K562 (cell line): ENCODE results near the gene STK31. TPM values are rescaled to one million over a fixed set of nuclear protein-coding genes. Genes with fewer than 3 reads are reported as not detected.

Experiments used
- ATAC-seq: fragments of 200-7000 bp; cut with Tn5 transposase; 3 replicates; pipeline ENCODE4 v1.9.1; 2020; ENCODE audit warnings: moderate library complexity
- BruUV-seq: library from RNA; stranded (reverse); fragments of 400-500 nt; replicated peaks from 2 replicates; lab custom pipeline; 2021; lab: Mats Ljungman, UMichigan
- CTCF ChIA-PET: fragments of 300-600 bp; formaldehyde crosslinking; extraction: SDS; loops from one replicate; lab custom pipeline; 2021; ENCODE audit warnings: low intra/inter-chr PET ratio; lab: Yijun Ruan, JAX
- POLR2A ChIA-PET: fragments of 300-600, 350-650 bp; sonication (Branson Sonifier 250); formaldehyde crosslinking; extraction: SDS; loops from one replicate; lab custom pipeline; 2021; ENCODE audit warnings: antibody characterized with exemption, inconsistent platforms; lab: Yijun Ruan, JAX
- DNase-seq, 4 experiments: peaks; one replicate each; pipeline versions ENCODE4 v3.0.0 to v3.0.0-alpha.2; 2011 to 2018; ENCODE audit warnings: low spot score in 3 of 4, mixed read lengths in 3 of 4; ENCODE audit errors: extremely low read depth in 1 of 4
- FAIRE-seq: peaks from 2 replicates; lab custom pipeline; 2011; peaks lifted over from hg19 to GRCh38; lab: Jason Lieb, UNC
- H2AFZ ChIP-seq: 2 replicates; pipeline ENCODE4 v1.6.0; 2011; ENCODE audit warnings: low read depth, low read length, control low read depth, inconsistent platforms
- H3K27ac ChIP-seq: fragments of 200-600 bp; 3 replicates; pipeline ENCODE4 v1.8.0; 2011; ENCODE audit warnings: low read depth, mild to moderate bottlenecking, control low read depth, inconsistent platforms, low read length, moderate library complexity, mixed read lengths; ENCODE audit errors: extremely low read depth
- H3K27me3 ChIP-seq, 2 experiments: fragments of 300-600 bp in 1 of 2; 2 replicates in 1 of 2; 3 replicates in 1 of 2; pipeline versions ENCODE4 v1.6.0 to v1.8.0; 2011; ENCODE audit warnings: inconsistent platforms in 2 of 2, low read length in 2 of 2, mild to moderate bottlenecking in 1 of 2, mixed read lengths in 1 of 2, moderate library complexity in 1 of 2; ENCODE audit not compliant: control insufficient read depth in 2 of 2, insufficient read depth in 2 of 2
- H3K36me3 ChIP-seq: fragments of 300-600 bp; 3 replicates; pipeline ENCODE4 v1.8.0; 2011; ENCODE audit warnings: mild to moderate bottlenecking, low read length, inconsistent platforms; ENCODE audit not compliant: control insufficient read depth, insufficient read depth
- H3K4me1 ChIP-seq, 2 experiments: fragments of 200-600 bp in 1 of 2; replicated peaks in 1 of 2; 2 replicates in 1 of 2; 3 replicates in 1 of 2; pipeline versions ENCODE4 v1.5.1 to v1.8.0; 2011; ENCODE audit warnings: inconsistent platforms in 2 of 2, low read length in 2 of 2, mild to moderate bottlenecking in 1 of 2, mixed read lengths in 1 of 2, moderate library complexity in 1 of 2; ENCODE audit not compliant: control insufficient read depth in 2 of 2, insufficient read depth in 2 of 2
- H3K4me2 ChIP-seq: 2 replicates; pipeline ENCODE4 v1.6.1; 2011; ENCODE audit warnings: low read length, control low read depth, inconsistent platforms, mixed read lengths; ENCODE audit not compliant: insufficient read depth
- H3K4me3 ChIP-seq: fragments of 200-600 bp; sonication (generic), shearing (Covaris generic); 2 replicates; pipeline ENCODE4 v1.5.1; 2016; ENCODE audit warnings: control low read depth, inconsistent platforms
- H3K79me2 ChIP-seq: fragments of 200-600 bp; 3 replicates; pipeline ENCODE4 v1.8.0; 2011; ENCODE audit warnings: low read length, inconsistent platforms; ENCODE audit not compliant: control insufficient read depth, insufficient read depth
- H3K9ac ChIP-seq, 2 experiments: 2 replicates each; pipeline versions ENCODE4 v1.6.0 to v1.6.1; 2011; ENCODE audit warnings: low read depth in 2 of 2, low read length in 2 of 2, control low read depth in 1 of 2, inconsistent platforms in 1 of 2, mild to moderate bottlenecking in 1 of 2, mixed read lengths in 1 of 2; ENCODE audit not compliant: insufficient read depth in 1 of 2
- H3K9me1 ChIP-seq: one replicate; pipeline ENCODE4 v1.6.0; 2011; ENCODE audit warnings: inconsistent platforms, mild to moderate bottlenecking, low read length, moderate library complexity; ENCODE audit not compliant: control insufficient read depth, insufficient read depth
- H3K9me3 ChIP-seq: replicated peaks from 2 replicates; pipeline ENCODE4 v1.5.1; 2011; ENCODE audit warnings: low read depth, low read length, inconsistent platforms; ENCODE audit not compliant: control insufficient read depth, insufficient read depth
- H4K20me1 ChIP-seq: replicated peaks from 2 replicates; pipeline ENCODE4 v1.6.1; 2011; ENCODE audit warnings: low read length, inconsistent platforms, mixed read lengths; ENCODE audit not compliant: control insufficient read depth, insufficient read depth
- C11orf30 ChIP-seq: fragments of 450-650 bp; IDR thresholded peaks from 2 replicates; pipeline ENCODE4 v1.6.1; 2016; ENCODE audit warnings: low read depth, mild to moderate bottlenecking
- CEBPB ChIP-seq: fragments of 450-650 bp; IDR thresholded peaks from 2 replicates; pipeline ENCODE4 v1.6.1; 2016; ENCODE audit warnings: missing genetic modification characterization, missing compliant biosample characterization
- DIDO1 ChIP-seq: fragments of 450-650 bp; IDR thresholded peaks from 2 replicates; pipeline ENCODE4 v1.6.1; 2016; ENCODE audit warnings: low read depth, missing biosample characterization, missing genetic modification characterization
- EP400 ChIP-seq: fragments of 450-650 bp; IDR thresholded peaks from 2 replicates; pipeline ENCODE4 v1.6.1; 2017; ENCODE audit warnings: antibody characterized with exemption, mild to moderate bottlenecking, moderate library complexity
- IRF1 ChIP-seq: sonication (generic); formaldehyde crosslinking; IDR thresholded peaks from 2 replicates; pipeline ENCODE4 v1.8.0; 2022; ENCODE audit warnings: missing genetic modification reagents, mild to moderate bottlenecking, borderline replicate concordance
- JUNB ChIP-seq: fragments of 450-650 bp; formaldehyde crosslinking; conservative IDR thresholded peaks from 2 replicates; pipeline ENCODE4 v1.4.0; 2020; ENCODE audit warnings: mild to moderate bottlenecking
- MAFK ChIP-seq: IDR thresholded peaks from 2 replicates; pipeline ENCODE4 v1.6.1; 2011; ENCODE audit warnings: low read length, improper control_type of control experiment
- NCOA4 ChIP-seq: fragments of 450-650 bp; IDR thresholded peaks from 2 replicates; pipeline ENCODE4 v1.6.1; 2018; ENCODE audit warnings: mild to moderate bottlenecking; ENCODE audit not compliant: partially characterized antibody
- SMARCA4 ChIP-seq: fragments of 450-650 bp; IDR thresholded peaks from 2 replicates; pipeline ENCODE4 v1.6.1; 2016
- SP1 ChIP-seq: sonication (generic); formaldehyde crosslinking; IDR thresholded peaks from 2 replicates; pipeline ENCODE4 v1.8.1; 2022; ENCODE audit warnings: mild to moderate bottlenecking, missing genetic modification reagents
- SRSF3 ChIP-seq: fragments of 200-400 bp; formaldehyde crosslinking; IDR thresholded peaks from 2 replicates; pipeline ENCODE4 v1.6.1; 2016; ENCODE audit warnings: mild to moderate bottlenecking, low read length, moderate library complexity; ENCODE audit not compliant: insufficient read depth
- ZNF146 ChIP-seq: IDR thresholded peaks from one replicate; pipeline ENCODE4 v1.6.1; 2018; ENCODE audit warnings: missing compliant biosample characterization; ENCODE audit not compliant: unreplicated experiment
- ZNF263 ChIP-seq: sonication (generic); formaldehyde crosslinking; IDR thresholded peaks from 2 replicates; pipeline ENCODE4 v1.8.0; 2022; ENCODE audit warnings: mild to moderate bottlenecking, missing genetic modification reagents, borderline replicate concordance
- ZNF316 ChIP-seq: fragments of 450-650 bp; IDR thresholded peaks from 2 replicates; pipeline ENCODE4 v1.6.1; 2016
- ZNF512 ChIP-seq: IDR thresholded peaks from 2 replicates; pipeline ENCODE4 v1.6.1; 2016; ENCODE audit warnings: missing genetic modification characterization, missing compliant biosample characterization
- ZNF766 ChIP-seq: fragments of 200-800 bp; sonication (Bioruptor generic); conservative IDR thresholded peaks from 2 replicates; pipeline ENCODE4 v1.6.1; 2016; ENCODE audit warnings: missing genetic modification characterization, missing compliant biosample characterization
- WGBS: fragments of 100-300 bp; shearing (Covaris generic); methylation state at CpG from one replicate; pipeline ENCODE4 v1.1.6; 2016; ENCODE audit warnings: low coverage, mixed read lengths; ENCODE audit not compliant: insufficient coverage; ENCODE audit errors: missing lambda C conversion rate; 5-methylcytosine and 5-hydroxymethylcytosine counted together
- in situ Hi-C: fragments of 300-500 bp; cut with MboI; formaldehyde crosslinking; loops from 4 replicates; pipeline ENCODE4 v1.15.0; 2018; ENCODE audit warnings: inconsistent platforms, mixed read lengths
- intact Hi-C: fragments of 100-400 bp; cut with micrococcal nuclease; formaldehyde crosslinking; loops from 2 replicates; pipeline ENCODE4 v1.14.2; 2022
- polyA plus RNA-seq, 8 experiments: library from polyadenylated mRNA; depleted of rRNA in 4 of 8; stranded (reverse) in 5 of 8; unstranded in 3 of 8; fragments of >200 nt; fragmentation: Nextera tagmentation in 2 of 8; fragmentation: Illumina TruSeq in 1 of 8; extraction: Ambion mirVana in 2 of 8; extraction: Trizol in 1 of 8; gene quantifications; 2 replicates each; pipeline versions ENCODE4 v1.2.1 to v1.2.3, GENCODE V29; 2011 to 2014; ENCODE audit warnings: inconsistent platforms in 1 of 8, missing spikeins in 1 of 8
- total RNA-seq, 7 experiments: library from RNA; depleted of rRNA in 6 of 7; stranded (reverse); fragments of >200 nt in 6 of 7; fragmentation: Illumina TruSeq in 2 of 7; extraction: Trizol in 2 of 7; gene quantifications; 2 replicates each; pipeline versions ENCODE4 v1.2.1 to v1.2.3, GENCODE V29; 2011 to 2021; ENCODE audit warnings: low replicate concordance in 1 of 7

STK31 gene
- total and polyA plus RNA-seq, 9 of the 15 experiments (the other 6 are each of a cell fraction or from before 2014, with no cell fraction given): 0.09 to 1.2 (median 0.26) TPM

DNA sequence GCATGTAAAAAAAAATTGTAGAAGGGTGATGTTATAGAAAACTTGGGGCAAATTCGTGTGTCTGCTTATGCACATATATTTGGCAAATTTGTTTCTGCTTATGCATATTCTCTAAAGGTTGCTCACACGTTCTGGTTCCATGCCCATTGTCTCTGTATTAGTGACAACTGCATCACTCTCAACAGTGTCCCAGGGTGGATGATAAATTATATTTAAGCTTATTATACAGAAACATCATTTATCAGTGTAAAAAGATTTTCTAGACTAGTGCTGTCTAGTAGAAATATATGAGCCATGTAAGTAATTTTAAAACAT is 4.1 kb downstream of the STK31 start:
- H3K4me2 ChIP-seq: no peak overlapping the region
- POLR2A ChIA-PET: interaction anchor here (0.6 kb wide), 1 partner anchor 10 kb away, joined by 3 read pairs; no protein-coding TSS in a partner anchor
- H2AFZ ChIP-seq: no peak overlapping the region

DNA sequence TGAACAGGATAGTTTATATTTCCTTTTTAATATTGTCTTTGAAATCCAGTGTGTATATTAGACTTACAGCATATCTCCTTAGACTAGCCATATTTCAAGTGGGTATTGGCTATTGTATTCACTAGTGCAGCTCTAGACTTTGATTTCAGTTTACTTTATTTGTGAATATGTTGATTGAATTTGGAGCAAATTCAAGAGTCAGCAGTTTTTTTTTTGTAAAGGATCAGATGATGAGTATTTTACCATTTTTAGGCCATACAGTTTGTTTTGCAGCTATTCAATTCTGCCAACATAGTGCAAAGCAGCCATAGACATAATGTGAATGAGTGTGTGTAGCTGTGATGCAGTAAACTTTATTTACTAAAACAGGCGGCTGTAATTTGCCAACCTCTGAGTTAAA is 4.6 kb downstream of the STK31 start:
- intact Hi-C loops (loop anchor here (5.0 to 10.0 kb wide), 2 partner anchors 62 to 290 kb away; no protein-coding TSS in a partner anchor), in situ Hi-C loops (loop anchor here (25.0 kb wide), 1 partner anchor 452 kb away; no protein-coding TSS in a partner anchor)
- WGBS: 7% methylated on average over 1 of the region's 1 CpG
- Histone ChIP-seq H2AFZ (no peak overlapping the region), H3K27ac (no peak overlapping the region), H3K9me3 (no peaks in the 10 kb centered on the region), H3K27me3 (peaks cover 0 to 6% of the 10 kb centered on the region in 2 experiments; a peak in 2 of 5 replicates), H3K4me1 (no peaks in the 10 kb centered on the region), H3K9me1 (no peaks in the 10 kb centered on the region), H3K4me2 (no peak overlapping the region), H4K20me1 (no peaks in the 10 kb centered on the region), H3K36me3 (no peaks in the 10 kb centered on the region), H3K4me3 (no peak overlapping the region), H3K79me2 (no peaks in the 10 kb centered on the region), H3K9ac (no peak overlapping the region)
- CTCF ChIA-PET: interaction anchor here (0.7 to 4.8 kb wide), 2 partner anchors 144 to 936 kb away, joined by 3 to 39 read pairs; no protein-coding TSS in a partner anchor
- no TSS peak for BruUV-seq
- POLR2A ChIA-PET: interaction anchor here (0.6 kb wide), 1 partner anchor 10 kb away, joined by 3 read pairs; no protein-coding TSS in a partner anchor
- DNase-seq (no peak), FAIRE-seq (no peak), ATAC-seq (no peak)
- TF ChIP-seq EP400: no peak
- no peak for TF ChIP-seq NCOA4
- no peak for TF ChIP-seq CEBPB
- no peak for TF ChIP-seq IRF1
- peak; percentile 70 for TF ChIP-seq C11orf30
- TF ChIP-seq ZNF316: peak; percentile 91
- no peak for TF ChIP-seq ZNF263 (CRISPR knock-in tag)
- TF ChIP-seq JUNB: no peak
- TF ChIP-seq SRSF3: no peak
- TF ChIP-seq ZNF146 (CRISPR knock-in tag): no peak
- no peak for TF ChIP-seq DIDO1
- peak; percentile 44; the same call in 1 of the 2 replicates for TF ChIP-seq MAFK
- TF ChIP-seq ZNF512 (tag): no peak
- TF ChIP-seq SMARCA4: no peak
- no peak for TF ChIP-seq ZNF766

More for the DNA sequence above, 4.1 kb downstream of the STK31 start:
- intact Hi-C loops (loop anchor here (5.0 to 10.0 kb wide), 2 partner anchors 62 to 289 kb away; no protein-coding TSS in a partner anchor), in situ Hi-C loops (loop anchor here (25.0 kb wide), 1 partner anchor 452 kb away; no protein-coding TSS in a partner anchor)
- FAIRE-seq: no peak
- Histone ChIP-seq H3K79me2 (no peaks in the 10 kb centered on the region), H3K4me1 (no peaks in the 10 kb centered on the region), H3K27me3 (peaks cover 0 to 6% of the 10 kb centered on the region in 2 experiments; a peak in 2 of 5 replicates), H3K9me1 (no peaks in the 10 kb centered on the region), H3K36me3 (no peaks in the 10 kb centered on the region), H3K27ac (no peak overlapping the region), H4K20me1 (no peaks in the 10 kb centered on the region), H3K9ac (no peak overlapping the region), H3K9me3 (no peaks in the 10 kb centered on the region), H3K4me3 (no peak overlapping the region)
- CTCF ChIA-PET: interaction anchor here (0.7 to 4.8 kb wide), 2 partner anchors 144 to 936 kb away, joined by 3 to 39 read pairs; no protein-coding TSS in a partner anchor
- no peak for TF ChIP-seq SP1 (CRISPR knock-in tag)
- WGBS: 0% methylated on average over 2 of the region's 2 CpGs
- ATAC-seq: no peak
- no peak for DNase-seq
- no TSS peak for BruUV-seq
